DND-41 (cell line): ENCODE measurements around the gene ACTR6.

Experiments
- EZH2 ChIP-seq: IDR thresholded peaks from 3 replicates; pipeline ENCODE4 v1.6.1; 2012; ENCODE audit warnings: borderline replicate concordance, low read depth, mild to moderate bottlenecking, moderate library complexity, low read length, inconsistent platforms; ENCODE audit not compliant: severe bottlenecking
- TF ChIP-seq, protein P1 (sequence below): IDR thresholded peaks from 2 replicates; pipeline ENCODE4 v1.5.1; 2012; ENCODE audit warnings: borderline replicate concordance, low read length, moderate library complexity, mild to moderate bottlenecking; ENCODE audit not compliant: poor library complexity, severe bottlenecking; ENCODE audit errors: extremely low read depth

- TF ChIP-seq, protein P1, sequence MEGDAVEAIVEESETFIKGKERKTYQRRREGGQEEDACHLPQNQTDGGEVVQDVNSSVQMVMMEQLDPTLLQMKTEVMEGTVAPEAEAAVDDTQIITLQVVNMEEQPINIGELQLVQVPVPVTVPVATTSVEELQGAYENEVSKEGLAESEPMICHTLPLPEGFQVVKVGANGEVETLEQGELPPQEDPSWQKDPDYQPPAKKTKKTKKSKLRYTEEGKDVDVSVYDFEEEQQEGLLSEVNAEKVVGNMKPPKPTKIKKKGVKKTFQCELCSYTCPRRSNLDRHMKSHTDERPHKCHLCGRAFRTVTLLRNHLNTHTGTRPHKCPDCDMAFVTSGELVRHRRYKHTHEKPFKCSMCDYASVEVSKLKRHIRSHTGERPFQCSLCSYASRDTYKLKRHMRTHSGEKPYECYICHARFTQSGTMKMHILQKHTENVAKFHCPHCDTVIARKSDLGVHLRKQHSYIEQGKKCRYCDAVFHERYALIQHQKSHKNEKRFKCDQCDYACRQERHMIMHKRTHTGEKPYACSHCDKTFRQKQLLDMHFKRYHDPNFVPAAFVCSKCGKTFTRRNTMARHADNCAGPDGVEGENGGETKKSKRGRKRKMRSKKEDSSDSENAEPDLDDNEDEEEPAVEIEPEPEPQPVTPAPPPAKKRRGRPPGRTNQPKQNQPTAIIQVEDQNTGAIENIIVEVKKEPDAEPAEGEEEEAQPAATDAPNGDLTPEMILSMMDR: no peak
- TF ChIP-seq EZH2: no peak
Measured at GRCh38 chr12:100174495-100174894, 26.1 kb upstream of the ACTR6 start.
